HEK293 (cell line): ENCODE measurements around the gene NOXO1.

Experiments used
- FEZF1 ChIP-seq: fragments of 450-650 bp; formaldehyde crosslinking; IDR thresholded peaks from 2 replicates; pipeline ENCODE4 v1.5.1; 2016; ENCODE audit warnings: missing biosample characterization, missing genetic modification characterization
- KLF7 ChIP-seq: fragments of 450-650 bp; formaldehyde crosslinking; IDR thresholded peaks from 2 replicates; pipeline ENCODE4 v1.5.1; 2016; ENCODE audit warnings: missing biosample characterization, missing genetic modification characterization, borderline replicate concordance
- SETDB1 ChIP-seq: IDR thresholded peaks from one replicate; pipeline ENCODE4 v1.6.1; 2017; ENCODE audit warnings: mild to moderate bottlenecking, low read length, moderate library complexity, mixed read lengths; ENCODE audit not compliant: insufficient read length
- YY2 ChIP-seq: fragments of 450-650 bp; formaldehyde crosslinking; IDR thresholded peaks from 2 replicates; pipeline ENCODE4 v1.5.1; 2016; ENCODE audit warnings: missing biosample characterization, missing genetic modification characterization
- ZBTB48 ChIP-seq: fragments of 450-650 bp; formaldehyde crosslinking; IDR thresholded peaks from 2 replicates; pipeline ENCODE4 v1.5.1; 2016; ENCODE audit warnings: missing biosample characterization, missing genetic modification characterization
- ZBTB8A ChIP-seq: fragments of 450-650 bp; formaldehyde crosslinking; IDR thresholded peaks from 2 replicates; pipeline ENCODE4 v1.5.1; 2016; ENCODE audit warnings: missing biosample characterization, missing genetic modification characterization
- ZFP3 ChIP-seq: fragments of 450-650 bp; formaldehyde crosslinking; IDR thresholded peaks from 2 replicates; pipeline ENCODE4 v1.5.1; 2016; ENCODE audit warnings: low read depth, missing biosample characterization, missing genetic modification characterization
- ZNF114 ChIP-seq: fragments of 450-650 bp; formaldehyde crosslinking; IDR thresholded peaks from 2 replicates; pipeline ENCODE4 v1.5.0; 2017; ENCODE audit warnings: missing biosample characterization, missing genetic modification characterization
- ZNF133 ChIP-seq: fragments of 450-650 bp; formaldehyde crosslinking; IDR thresholded peaks from 2 replicates; pipeline ENCODE4 v1.5.1; 2016; ENCODE audit warnings: missing biosample characterization, missing genetic modification characterization
- ZNF157 ChIP-seq: fragments of 450-650 bp; formaldehyde crosslinking; IDR thresholded peaks from 2 replicates; pipeline ENCODE4 v1.5.1; 2016; ENCODE audit warnings: missing biosample characterization, missing genetic modification characterization
- ZNF211 ChIP-seq: fragments of 450-650 bp; formaldehyde crosslinking; IDR thresholded peaks from 2 replicates; pipeline ENCODE4 v1.5.1; 2016; ENCODE audit warnings: low read depth, missing biosample characterization, missing genetic modification characterization
- ZNF214 ChIP-seq: fragments of 450-650 bp; formaldehyde crosslinking; IDR thresholded peaks from 2 replicates; pipeline ENCODE4 v1.5.1; 2017; ENCODE audit warnings: missing biosample characterization, mild to moderate bottlenecking, missing genetic modification characterization, borderline replicate concordance
- ZNF366 ChIP-seq: fragments of 450-650 bp; formaldehyde crosslinking; conservative IDR thresholded peaks from 2 replicates; pipeline ENCODE4 v1.5.1; 2016; ENCODE audit warnings: missing biosample characterization, missing genetic modification characterization
- ZNF391 ChIP-seq: fragments of 450-650 bp; formaldehyde crosslinking; IDR thresholded peaks from 2 replicates; pipeline ENCODE4 v1.5.1; 2016; ENCODE audit warnings: low read depth, missing biosample characterization, missing genetic modification characterization, borderline replicate concordance
- ZNF48 ChIP-seq: fragments of 450-650 bp; formaldehyde crosslinking; IDR thresholded peaks from 2 replicates; pipeline ENCODE4 v1.5.1; 2016; ENCODE audit warnings: missing biosample characterization, missing genetic modification characterization
- ZNF585B ChIP-seq: fragments of 450-650 bp; formaldehyde crosslinking; IDR thresholded peaks from 2 replicates; pipeline ENCODE4 v1.5.1; 2016; ENCODE audit warnings: missing biosample characterization, missing genetic modification characterization
- ZNF654 ChIP-seq: fragments of 450-650 bp; formaldehyde crosslinking; IDR thresholded peaks from 2 replicates; pipeline ENCODE4 v1.5.1; 2016; ENCODE audit warnings: low read depth, missing biosample characterization, missing genetic modification characterization
- ZNF677 ChIP-seq: fragments of 450-650 bp; IDR thresholded peaks from 2 replicates; pipeline ENCODE4 v1.5.0; 2018; ENCODE audit warnings: missing biosample characterization, mild to moderate bottlenecking, missing genetic modification characterization, moderate library complexity
- ZNF707 ChIP-seq: fragments of 450-650 bp; formaldehyde crosslinking; IDR thresholded peaks from 2 replicates; pipeline ENCODE4 v1.5.1; 2016; ENCODE audit warnings: missing biosample characterization, missing genetic modification characterization
- ZNF792 ChIP-seq: fragments of 450-650 bp; formaldehyde crosslinking; IDR thresholded peaks from 2 replicates; pipeline ENCODE4 v1.5.1; 2016; ENCODE audit warnings: missing biosample characterization, missing genetic modification characterization
- ZNF843 ChIP-seq: fragments of 450-650 bp; formaldehyde crosslinking; IDR thresholded peaks from 2 replicates; pipeline ENCODE4 v1.5.1; 2016; ENCODE audit warnings: missing biosample characterization, missing genetic modification characterization
- ZSCAN30 ChIP-seq: fragments of 450-650 bp; IDR thresholded peaks from 2 replicates; pipeline ENCODE4 v1.5.1; 2018; ENCODE audit warnings: missing biosample characterization, mild to moderate bottlenecking, missing genetic modification characterization, moderate library complexity
- ZXDB ChIP-seq: fragments of 450-650 bp; formaldehyde crosslinking; IDR thresholded peaks from 2 replicates; pipeline ENCODE4 v1.5.1; 2016; ENCODE audit warnings: missing biosample characterization, missing genetic modification characterization
- TF ChIP-seq, protein P1 (sequence below): fragments of 450-650 bp; formaldehyde crosslinking; IDR thresholded peaks from 2 replicates; pipeline ENCODE4 v1.5.1; 2016; ENCODE audit warnings: missing biosample characterization, missing genetic modification characterization
- TF ChIP-seq, protein P2 (sequence below): fragments of 450-650 bp; formaldehyde crosslinking; conservative IDR thresholded peaks from 2 replicates; pipeline ENCODE4 v1.5.1; 2016; ENCODE audit warnings: low read depth, missing biosample characterization, missing genetic modification characterization
- TF ChIP-seq, protein P3 (sequence below): fragments of 450-650 bp; formaldehyde crosslinking; IDR thresholded peaks from 2 replicates; pipeline ENCODE4 v1.5.1; 2016; ENCODE audit warnings: missing biosample characterization, missing genetic modification characterization
- TF ChIP-seq, protein P4 (sequence below): fragments of 450-650 bp; formaldehyde crosslinking; IDR thresholded peaks from 2 replicates; pipeline ENCODE4 v1.5.1; 2016; ENCODE audit warnings: missing biosample characterization, missing genetic modification characterization
- TF ChIP-seq, protein P5 (sequence below): fragments of 450-650 bp; formaldehyde crosslinking; IDR thresholded peaks from 2 replicates; pipeline ENCODE4 v1.5.1; 2016; ENCODE audit warnings: missing biosample characterization, missing genetic modification characterization, borderline replicate concordance

NOXO1 gene

DNA sequence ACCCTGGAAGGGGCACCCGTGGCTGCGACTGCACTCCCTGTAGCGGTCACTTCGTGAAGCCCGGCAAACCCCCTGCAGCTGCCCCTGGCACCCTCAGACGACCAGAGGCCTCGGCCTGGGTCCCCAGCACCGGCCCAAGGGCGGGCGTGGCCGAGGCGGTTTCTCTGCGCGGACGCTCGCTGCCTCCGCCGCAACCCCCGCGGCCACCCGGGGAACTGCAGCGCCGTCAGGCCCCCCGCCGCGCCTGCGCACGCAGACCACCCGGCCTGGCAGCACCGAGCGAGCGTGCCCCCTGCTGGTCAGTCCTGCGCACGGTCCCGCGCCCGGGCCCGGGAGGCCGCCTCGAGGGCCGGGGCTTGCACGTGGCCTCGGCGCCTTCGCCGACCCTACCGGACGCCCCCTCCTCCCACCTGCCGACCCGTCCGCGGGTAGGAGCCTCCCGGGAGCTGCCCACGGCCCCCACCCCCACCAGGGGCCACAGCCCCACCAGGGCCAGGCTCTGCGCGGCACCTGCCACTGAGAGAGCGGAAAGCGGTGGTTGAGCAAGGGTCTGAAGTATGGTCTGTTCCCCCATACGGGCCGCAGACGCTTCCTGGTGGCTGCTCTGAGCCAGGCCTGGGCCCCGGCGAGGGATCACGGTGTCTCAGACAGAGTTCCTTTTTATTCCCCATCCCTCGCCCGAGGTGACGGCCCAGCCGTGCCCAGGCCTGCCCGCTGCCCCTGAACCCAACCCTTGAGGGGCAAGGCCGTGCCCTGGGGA lies 51.5 kb downstream of the NOXO1 start (continued):
- TF ChIP-seq ZNF211 (tag by site-specific recombination): no peak
- TF ChIP-seq, protein P1, sequence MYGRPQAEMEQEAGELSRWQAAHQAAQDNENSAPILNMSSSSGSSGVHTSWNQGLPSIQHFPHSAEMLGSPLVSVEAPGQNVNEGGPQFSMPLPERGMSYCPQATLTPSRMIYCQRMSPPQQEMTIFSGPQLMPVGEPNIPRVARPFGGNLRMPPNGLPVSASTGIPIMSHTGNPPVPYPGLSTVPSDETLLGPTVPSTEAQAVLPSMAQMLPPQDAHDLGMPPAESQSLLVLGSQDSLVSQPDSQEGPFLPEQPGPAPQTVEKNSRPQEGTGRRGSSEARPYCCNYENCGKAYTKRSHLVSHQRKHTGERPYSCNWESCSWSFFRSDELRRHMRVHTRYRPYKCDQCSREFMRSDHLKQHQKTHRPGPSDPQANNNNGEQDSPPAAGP: no peak
- TF ChIP-seq ZNF157 (tag by site-specific recombination): no peak
- TF ChIP-seq ZNF391: no peak
- 0 out of 2 replicates have a peak, but pooled peaks have one; percentile 31 for TF ChIP-seq ZNF677 (tag by site-specific recombination)
- no peak for TF ChIP-seq ZNF114 (tag by site-specific recombination)
- TF ChIP-seq, protein P2, sequence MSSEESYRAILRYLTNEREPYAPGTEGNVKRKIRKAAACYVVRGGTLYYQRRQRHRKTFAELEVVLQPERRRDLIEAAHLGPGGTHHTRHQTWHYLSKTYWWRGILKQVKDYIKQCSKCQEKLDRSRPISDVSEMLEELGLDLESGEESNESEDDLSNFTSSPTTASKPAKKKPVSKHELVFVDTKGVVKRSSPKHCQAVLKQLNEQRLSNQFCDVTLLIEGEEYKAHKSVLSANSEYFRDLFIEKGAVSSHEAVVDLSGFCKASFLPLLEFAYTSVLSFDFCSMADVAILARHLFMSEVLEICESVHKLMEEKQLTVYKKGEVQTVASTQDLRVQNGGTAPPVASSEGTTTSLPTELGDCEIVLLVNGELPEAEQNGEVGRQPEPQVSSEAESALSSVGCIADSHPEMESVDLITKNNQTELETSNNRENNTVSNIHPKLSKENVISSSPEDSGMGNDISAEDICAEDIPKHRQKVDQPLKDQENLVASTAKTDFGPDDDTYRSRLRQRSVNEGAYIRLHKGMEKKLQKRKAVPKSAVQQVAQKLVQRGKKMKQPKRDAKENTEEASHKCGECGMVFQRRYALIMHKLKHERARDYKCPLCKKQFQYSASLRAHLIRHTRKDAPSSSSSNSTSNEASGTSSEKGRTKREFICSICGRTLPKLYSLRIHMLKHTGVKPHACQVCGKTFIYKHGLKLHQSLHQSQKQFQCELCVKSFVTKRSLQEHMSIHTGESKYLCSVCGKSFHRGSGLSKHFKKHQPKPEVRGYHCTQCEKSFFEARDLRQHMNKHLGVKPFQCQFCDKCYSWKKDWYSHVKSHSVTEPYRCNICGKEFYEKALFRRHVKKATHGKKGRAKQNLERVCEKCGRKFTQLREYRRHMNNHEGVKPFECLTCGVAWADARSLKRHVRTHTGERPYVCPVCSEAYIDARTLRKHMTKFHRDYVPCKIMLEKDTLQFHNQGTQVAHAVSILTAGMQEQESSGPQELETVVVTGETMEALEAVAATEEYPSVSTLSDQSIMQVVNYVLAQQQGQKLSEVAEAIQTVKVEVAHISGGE (tag by site-specific recombination): no peak
- no peak for TF ChIP-seq ZNF366 (tag by site-specific recombination)
- TF ChIP-seq ZXDB: 0 out of 2 replicates have a peak, but pooled peaks have one; percentile 18
- no peak for TF ChIP-seq KLF7 (tag by site-specific recombination)
- TF ChIP-seq ZSCAN30: peak; percentile 95
- TF ChIP-seq, protein P3, sequence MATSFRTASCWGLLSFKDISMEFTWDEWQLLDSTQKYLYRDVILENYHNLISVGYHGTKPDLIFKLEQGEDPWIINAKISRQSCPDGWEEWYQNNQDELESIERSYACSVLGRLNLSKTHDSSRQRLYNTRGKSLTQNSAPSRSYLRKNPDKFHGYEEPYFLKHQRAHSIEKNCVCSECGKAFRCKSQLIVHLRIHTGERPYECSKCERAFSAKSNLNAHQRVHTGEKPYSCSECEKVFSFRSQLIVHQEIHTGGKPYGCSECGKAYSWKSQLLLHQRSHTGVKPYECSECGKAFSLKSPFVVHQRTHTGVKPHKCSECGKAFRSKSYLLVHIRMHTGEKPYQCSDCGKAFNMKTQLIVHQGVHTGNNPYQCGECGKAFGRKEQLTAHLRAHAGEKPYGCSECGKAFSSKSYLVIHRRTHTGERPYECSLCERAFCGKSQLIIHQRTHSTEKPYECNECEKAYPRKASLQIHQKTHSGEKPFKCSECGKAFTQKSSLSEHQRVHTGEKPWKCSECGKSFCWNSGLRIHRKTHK: no peak
- TF ChIP-seq ZNF843 (tag by site-specific recombination): no peak
- TF ChIP-seq ZNF792 (tag by site-specific recombination): no peak
- no peak for TF ChIP-seq ZFP3 (tag by site-specific recombination)
- TF ChIP-seq YY2: no peak
- TF ChIP-seq ZNF585B: no peak
- no peak for TF ChIP-seq FEZF1 (tag by site-specific recombination)
- TF ChIP-seq ZNF654 (tag by site-specific recombination): 0 out of 2 replicates have a peak, but pooled peaks have one; percentile 14
- TF ChIP-seq ZBTB48 (tag by site-specific recombination): no peak
- TF ChIP-seq, protein P4, sequence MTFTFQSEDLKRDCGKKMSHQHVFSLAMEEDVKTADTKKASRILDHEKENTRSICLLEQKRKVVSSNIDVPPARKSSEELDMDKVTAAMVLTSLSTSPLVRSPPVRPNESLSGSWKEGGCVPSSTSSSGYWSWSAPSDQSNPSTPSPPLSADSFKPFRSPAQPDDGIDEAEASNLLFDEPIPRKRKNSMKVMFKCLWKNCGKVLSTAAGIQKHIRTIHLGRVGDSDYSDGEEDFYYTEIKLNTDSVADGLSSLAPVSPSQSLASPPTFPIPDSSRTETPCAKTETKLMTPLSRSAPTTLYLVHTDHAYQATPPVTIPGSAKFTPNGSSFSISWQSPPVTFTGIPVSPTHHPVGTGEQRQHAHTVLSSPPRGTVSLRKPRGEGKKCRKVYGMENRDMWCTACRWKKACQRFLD (tag by site-specific recombination): no peak
- TF ChIP-seq, protein P5, sequence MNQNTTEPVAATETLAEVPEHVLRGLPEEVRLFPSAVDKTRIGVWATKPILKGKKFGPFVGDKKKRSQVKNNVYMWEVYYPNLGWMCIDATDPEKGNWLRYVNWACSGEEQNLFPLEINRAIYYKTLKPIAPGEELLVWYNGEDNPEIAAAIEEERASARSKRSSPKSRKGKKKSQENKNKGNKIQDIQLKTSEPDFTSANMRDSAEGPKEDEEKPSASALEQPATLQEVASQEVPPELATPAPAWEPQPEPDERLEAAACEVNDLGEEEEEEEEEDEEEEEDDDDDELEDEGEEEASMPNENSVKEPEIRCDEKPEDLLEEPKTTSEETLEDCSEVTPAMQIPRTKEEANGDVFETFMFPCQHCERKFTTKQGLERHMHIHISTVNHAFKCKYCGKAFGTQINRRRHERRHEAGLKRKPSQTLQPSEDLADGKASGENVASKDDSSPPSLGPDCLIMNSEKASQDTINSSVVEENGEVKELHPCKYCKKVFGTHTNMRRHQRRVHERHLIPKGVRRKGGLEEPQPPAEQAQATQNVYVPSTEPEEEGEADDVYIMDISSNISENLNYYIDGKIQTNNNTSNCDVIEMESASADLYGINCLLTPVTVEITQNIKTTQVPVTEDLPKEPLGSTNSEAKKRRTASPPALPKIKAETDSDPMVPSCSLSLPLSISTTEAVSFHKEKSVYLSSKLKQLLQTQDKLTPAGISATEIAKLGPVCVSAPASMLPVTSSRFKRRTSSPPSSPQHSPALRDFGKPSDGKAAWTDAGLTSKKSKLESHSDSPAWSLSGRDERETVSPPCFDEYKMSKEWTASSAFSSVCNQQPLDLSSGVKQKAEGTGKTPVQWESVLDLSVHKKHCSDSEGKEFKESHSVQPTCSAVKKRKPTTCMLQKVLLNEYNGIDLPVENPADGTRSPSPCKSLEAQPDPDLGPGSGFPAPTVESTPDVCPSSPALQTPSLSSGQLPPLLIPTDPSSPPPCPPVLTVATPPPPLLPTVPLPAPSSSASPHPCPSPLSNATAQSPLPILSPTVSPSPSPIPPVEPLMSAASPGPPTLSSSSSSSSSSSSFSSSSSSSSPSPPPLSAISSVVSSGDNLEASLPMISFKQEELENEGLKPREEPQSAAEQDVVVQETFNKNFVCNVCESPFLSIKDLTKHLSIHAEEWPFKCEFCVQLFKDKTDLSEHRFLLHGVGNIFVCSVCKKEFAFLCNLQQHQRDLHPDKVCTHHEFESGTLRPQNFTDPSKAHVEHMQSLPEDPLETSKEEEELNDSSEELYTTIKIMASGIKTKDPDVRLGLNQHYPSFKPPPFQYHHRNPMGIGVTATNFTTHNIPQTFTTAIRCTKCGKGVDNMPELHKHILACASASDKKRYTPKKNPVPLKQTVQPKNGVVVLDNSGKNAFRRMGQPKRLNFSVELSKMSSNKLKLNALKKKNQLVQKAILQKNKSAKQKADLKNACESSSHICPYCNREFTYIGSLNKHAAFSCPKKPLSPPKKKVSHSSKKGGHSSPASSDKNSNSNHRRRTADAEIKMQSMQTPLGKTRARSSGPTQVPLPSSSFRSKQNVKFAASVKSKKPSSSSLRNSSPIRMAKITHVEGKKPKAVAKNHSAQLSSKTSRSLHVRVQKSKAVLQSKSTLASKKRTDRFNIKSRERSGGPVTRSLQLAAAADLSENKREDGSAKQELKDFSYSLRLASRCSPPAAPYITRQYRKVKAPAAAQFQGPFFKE (tag by site-specific recombination): no peak
- peak; percentile 36; the same call in 1 of the 2 replicates for TF ChIP-seq ZBTB8A
- TF ChIP-seq ZNF707 (tag by site-specific recombination): no peak
- no peak for TF ChIP-seq ZNF48 (tag by site-specific recombination)
- TF ChIP-seq ZNF214: no peak
- TF ChIP-seq SETDB1: no peak
- TF ChIP-seq ZNF133 (tag by site-specific recombination): no peak
